ENCODE data around the gene CCR7.

GRCh38 chr17:40531051-40531991 is 34.0 kb downstream of the CCR7 start:
- TF ChIP-seq POLR2A (IDR thresholded peaks at IDR 0.05) (no peak), POLR2AphosphoS5 (IDR thresholded peaks at IDR 0.05) (no peak)
- TF ChIP-seq, protein P1, sequence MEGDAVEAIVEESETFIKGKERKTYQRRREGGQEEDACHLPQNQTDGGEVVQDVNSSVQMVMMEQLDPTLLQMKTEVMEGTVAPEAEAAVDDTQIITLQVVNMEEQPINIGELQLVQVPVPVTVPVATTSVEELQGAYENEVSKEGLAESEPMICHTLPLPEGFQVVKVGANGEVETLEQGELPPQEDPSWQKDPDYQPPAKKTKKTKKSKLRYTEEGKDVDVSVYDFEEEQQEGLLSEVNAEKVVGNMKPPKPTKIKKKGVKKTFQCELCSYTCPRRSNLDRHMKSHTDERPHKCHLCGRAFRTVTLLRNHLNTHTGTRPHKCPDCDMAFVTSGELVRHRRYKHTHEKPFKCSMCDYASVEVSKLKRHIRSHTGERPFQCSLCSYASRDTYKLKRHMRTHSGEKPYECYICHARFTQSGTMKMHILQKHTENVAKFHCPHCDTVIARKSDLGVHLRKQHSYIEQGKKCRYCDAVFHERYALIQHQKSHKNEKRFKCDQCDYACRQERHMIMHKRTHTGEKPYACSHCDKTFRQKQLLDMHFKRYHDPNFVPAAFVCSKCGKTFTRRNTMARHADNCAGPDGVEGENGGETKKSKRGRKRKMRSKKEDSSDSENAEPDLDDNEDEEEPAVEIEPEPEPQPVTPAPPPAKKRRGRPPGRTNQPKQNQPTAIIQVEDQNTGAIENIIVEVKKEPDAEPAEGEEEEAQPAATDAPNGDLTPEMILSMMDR (IDR thresholded peaks at IDR 0.05 in 8 of 11, conservative IDR thresholded peaks at IDR 0.05 in 3 of 11), result no peak

Data from spleen (tissue), 7 donors.